Endodermal cell (in vitro differentiated cells): Measurements from ENCODE around the gene USP17L27. TPM values are rescaled to one million over a fixed set of nuclear protein-coding genes. Genes with fewer than 3 reads are reported as not detected.
"Not testable (repeated sequence)": the region's sequence is repeated elsewhere in the genome, so short reads cannot be mapped to it uniquely, and the experiment has no call there.

Source experiments
- DNase-seq: peaks from one replicate; pipeline ENCODE4 v3.0.0-alpha.2; 2017
- H3K27ac ChIP-seq: 2 replicates; pipeline ENCODE4 v1.5.1; 2013; ENCODE audit warnings: mild to moderate bottlenecking, low read depth, low read length, moderate library complexity
- H3K27me3 ChIP-seq: 2 replicates; pipeline ENCODE4 v1.6.1; 2013; ENCODE audit warnings: mild to moderate bottlenecking, low read length, moderate library complexity; ENCODE audit not compliant: insufficient read depth, control insufficient read depth, poor library complexity, severe bottlenecking
- H3K36me3 ChIP-seq: 2 replicates; pipeline ENCODE4 v1.7.0; 2013; ENCODE audit warnings: mild to moderate bottlenecking, low read length, moderate library complexity; ENCODE audit not compliant: control insufficient read depth, insufficient read depth
- H3K4me1 ChIP-seq: one replicate; pipeline ENCODE4 v1.7.0; 2013; ENCODE audit warnings: low read length; ENCODE audit not compliant: control insufficient read depth, insufficient read depth
- H3K4me3 ChIP-seq: 2 replicates; pipeline ENCODE4 v1.5.1; 2013; ENCODE audit warnings: mild to moderate bottlenecking, low read length, moderate library complexity
- H3K9ac ChIP-seq: 2 replicates; pipeline ENCODE4 v1.6.1; 2013; ENCODE audit warnings: mild to moderate bottlenecking, low read length, moderate library complexity; ENCODE audit not compliant: poor library complexity, severe bottlenecking; ENCODE audit errors: extremely low read depth
- H3K9me3 ChIP-seq: 2 replicates; pipeline ENCODE4 v1.6.1; 2013; ENCODE audit warnings: mild to moderate bottlenecking, low read length, moderate library complexity; ENCODE audit not compliant: control insufficient read depth
- H3K27ac Mint-ChIP-seq: 2 replicates; pipeline ENCODE4 v1.8.0; 2020; ENCODE audit warnings: mixed read lengths
- H3K27me3 Mint-ChIP-seq: 2 replicates; pipeline ENCODE4 v1.8.0; 2021; ENCODE audit warnings: mild to moderate bottlenecking, mixed read lengths; ENCODE audit not compliant: insufficient read depth
- H3K36me3 Mint-ChIP-seq: 2 replicates; pipeline ENCODE4 v1.8.0; 2020; ENCODE audit warnings: low read depth, mixed read lengths
- H3K4me1 Mint-ChIP-seq: 2 replicates; pipeline ENCODE4 v1.8.0; 2020; ENCODE audit warnings: mixed read lengths
- H3K4me3 Mint-ChIP-seq: 2 replicates; pipeline ENCODE4 v1.8.0; 2020; ENCODE audit warnings: mild to moderate bottlenecking, moderate library complexity, mixed read lengths
- H3K9me3 Mint-ChIP-seq: 2 replicates; pipeline ENCODE4 v1.8.0; 2020; ENCODE audit warnings: mild to moderate bottlenecking, mixed read lengths
- CTCF ChIP-seq: fragments of 200-600 bp; sonication (generic); conservative IDR thresholded peaks from 2 replicates; pipeline ENCODE4 v1.5.0; 2021; ENCODE audit warnings: antibody characterized with exemption, mild to moderate bottlenecking
- WGBS, 2 experiments: methylation state at CpG; one replicate each; pipeline versions ENCODE4 v1.1.5 to v1.1.7; 2013; ENCODE audit warnings: missing lambda C conversion rate in 2 of 2, mixed read lengths in 1 of 2; ENCODE audit not compliant: insufficient coverage in 1 of 2, insufficient read length in 1 of 2; 5-methylcytosine and 5-hydroxymethylcytosine counted together
- total RNA-seq, 2 donors: library from RNA; stranded (reverse); fragmentation: NEBNext Ultra II Directional in 1 of 2; extraction: Animal tissue kit (Norgen Biotek cat#: 25700) in 1 of 2; gene quantifications; 2 replicates in 1 of 2; 3 replicates in 1 of 2; pipeline ENCODE4 v1.2.1, GENCODE V29; 2021

Gene USP17L27
- total RNA-seq, 2 donors from 2014 or later, result not detected

DNA sequence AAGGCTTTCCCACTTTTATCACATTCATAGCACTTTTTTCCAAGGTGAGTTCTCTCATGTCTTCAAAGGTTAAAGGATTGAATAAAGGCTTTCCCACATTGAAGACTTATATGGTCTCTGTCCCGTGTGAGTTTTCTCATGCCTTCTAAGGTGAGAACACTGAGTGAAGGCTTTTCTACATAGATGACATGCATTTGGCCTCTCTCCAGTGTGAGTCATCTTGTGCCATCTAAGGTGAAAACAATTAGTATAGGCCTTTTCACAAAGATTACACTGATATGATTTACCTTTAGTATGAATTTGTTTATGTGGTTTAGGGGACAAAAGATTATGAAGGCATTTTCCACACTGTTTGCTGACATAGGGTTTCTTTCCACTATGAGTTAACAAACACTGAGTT is 40.2 kb downstream of the USP17L27 start:
- Histone ChIP-seq H3K36me3 (no peaks in the 10 kb centered on the region), H3K27ac (no peak overlapping the region), H3K4me1 (no peaks in the 10 kb centered on the region), H3K9ac (no peak overlapping the region), H3K9me3 (no peaks in the 10 kb centered on the region), H3K4me3 (no peak overlapping the region), H3K27me3 (no peaks in the 10 kb centered on the region)
- Mint-ChIP-seq H3K27ac (no peak overlapping the region), H3K36me3 (no peaks in the 10 kb centered on the region), H3K27me3 (peaks cover 1% of the 10 kb centered on the region), H3K4me1 (no peaks in the 10 kb centered on the region), H3K4me3 (no peak overlapping the region), H3K9me3 (peaks cover 20% of the 10 kb centered on the region)
- TF ChIP-seq CTCF, result no peak
- DNase-seq, result no peak
- 63 to 75% methylated on average over 1 of the region's 1 CpG for WGBS, 2 experiments

GRCh38 chr4:9389001-9389400 is 45.1 kb downstream of the USP17L27 start:
- H3K27me3 ChIP-seq, DNase-seq, H3K9me3 Mint-ChIP-seq, H3K9ac ChIP-seq, H3K9me3 ChIP-seq, H3K36me3 ChIP-seq, H3K4me1 Mint-ChIP-seq, H3K4me3 ChIP-seq, H3K36me3 Mint-ChIP-seq, H3K27me3 Mint-ChIP-seq, H3K27ac Mint-ChIP-seq, H3K27ac ChIP-seq, H3K4me1 ChIP-seq, H3K4me3 Mint-ChIP-seq: not testable (repeated sequence)
- 79 to 92% methylated on average over 2 of the region's 2 CpGs for WGBS, 2 experiments

Other genes starting within 250 kb of the USP17L27 start
- not detected for gene FAM90A26, start 173.7 kb upstream of the USP17L27 start, total RNA-seq
- gene USP17L10, start 133.5 kb upstream of the USP17L27 start, total RNA-seq, result not detected
- not detected for gene USP17L11, start 128.7 kb upstream of the USP17L27 start, total RNA-seq
- gene USP17L12, start 124.0 kb upstream of the USP17L27 start, total RNA-seq, result not detected
- gene USP17L13, start 119.3 kb upstream of the USP17L27 start, total RNA-seq, result not detected
- not detected for gene USP17L15, start 109.8 kb upstream of the USP17L27 start, total RNA-seq
- not detected for gene USP17L17, start 100.3 kb upstream of the USP17L27 start, total RNA-seq
- gene USP17L18, start 95.5 kb upstream of the USP17L27 start, total RNA-seq, result not detected
- gene USP17L19, start 90.8 kb upstream of the USP17L27 start, total RNA-seq, result not detected
- gene USP17L20, start 86.0 kb upstream of the USP17L27 start, total RNA-seq, result not detected
- not detected for gene USP17L21, start 81.3 kb upstream of the USP17L27 start, total RNA-seq
- not detected for gene USP17L22, start 76.5 kb upstream of the USP17L27 start, total RNA-seq
- gene USP17L24, start 19.0 kb upstream of the USP17L27 start, total RNA-seq, result not detected
- not detected for gene USP17L25, start 14.2 kb upstream of the USP17L27 start, total RNA-seq
- gene USP17L26, start 9.5 kb upstream of the USP17L27 start, total RNA-seq, result not detected
- not detected for gene USP17L5, start 4.7 kb upstream of the USP17L27 start, total RNA-seq
- gene USP17L28, start 4.7 kb downstream of the USP17L27 start, total RNA-seq, result not detected
- not detected for gene USP17L29, start 9.5 kb downstream of the USP17L27 start, total RNA-seq
- not detected for gene USP17L30, start 19.0 kb downstream of the USP17L27 start, total RNA-seq
- gene DEFB131A, start 100.3 kb downstream of the USP17L27 start, total RNA-seq, result not detected